Keratinocyte (primary cell): ENCODE data around the gene COPG2. TPM values are rescaled to one million over a fixed set of nuclear protein-coding genes. Genes with fewer than 3 reads are reported as not detected.

Experiments used
- DNase-seq: peaks from one replicate; pipeline ENCODE4 v3.0.0-alpha.2; 2011; ENCODE audit warnings: low read depth, missing footprints, low spot score
- FAIRE-seq: peaks from 2 replicates; lab custom pipeline; 2011; peaks lifted over from hg19 to GRCh38; lab: Jason Lieb, UNC
- H2AFZ ChIP-seq: 2 replicates; pipeline ENCODE4 v1.6.0; 2012; ENCODE audit warnings: low read length, control low read depth, inconsistent platforms; ENCODE audit not compliant: control insufficient read depth
- H3K27ac ChIP-seq: 2 replicates; pipeline ENCODE4 v1.5.1; 2011; ENCODE audit warnings: low read length; ENCODE audit not compliant: control insufficient read depth, insufficient read depth
- H3K27me3 ChIP-seq: 3 replicates; pipeline ENCODE4 v1.6.0; 2011; ENCODE audit warnings: low read length; ENCODE audit not compliant: control insufficient read depth, insufficient read depth; ENCODE audit errors: extremely low read depth
- H3K36me3 ChIP-seq, 2 experiments: 2 replicates in 1 of 2; 3 replicates in 1 of 2; pipeline ENCODE4 v1.5.1; 2011; ENCODE audit warnings: low read length in 2 of 2, mild to moderate bottlenecking in 1 of 2; ENCODE audit not compliant: control insufficient read depth in 2 of 2, insufficient read depth in 2 of 2; ENCODE audit errors: extremely low read depth in 1 of 2
- H3K4me1 ChIP-seq: 3 replicates; pipeline ENCODE4 v1.5.1; 2011; ENCODE audit warnings: low read length; ENCODE audit not compliant: control insufficient read depth, insufficient read depth; ENCODE audit errors: extremely low read depth
- H3K4me2 ChIP-seq: 3 replicates; pipeline ENCODE4 v1.6.0; 2011; ENCODE audit warnings: low read depth, low read length; ENCODE audit not compliant: control insufficient read depth, insufficient read depth; ENCODE audit errors: extremely low read depth
- H3K4me3 ChIP-seq, 3 experiments: fragments of 200-600 bp in 1 of 3; sonication (generic) in 1 of 3; 2 replicates in 2 of 3; 3 replicates in 1 of 3; pipeline ENCODE4 v1.5.1; 2011 to 2016; ENCODE audit warnings: low read length in 3 of 3, mild to moderate bottlenecking in 3 of 3, control low read depth in 2 of 3, inconsistent platforms in 1 of 3, low read depth in 1 of 3, mixed read lengths in 1 of 3, mixed run types in 1 of 3, moderate library complexity in 1 of 3; ENCODE audit not compliant: control insufficient read depth in 2 of 3, insufficient read depth in 2 of 3; ENCODE audit errors: extremely low read depth in 1 of 3
- H3K79me2 ChIP-seq: 2 replicates; pipeline ENCODE4 v1.6.0; 2012; ENCODE audit warnings: low read length; ENCODE audit not compliant: control insufficient read depth, insufficient read depth
- H3K9ac ChIP-seq: 3 replicates; pipeline ENCODE4 v1.6.0; 2011; ENCODE audit warnings: low read length; ENCODE audit not compliant: control insufficient read depth, insufficient read depth; ENCODE audit errors: extremely low read depth
- H3K9me1 ChIP-seq: 3 replicates; pipeline ENCODE4 v1.6.0; 2011; ENCODE audit warnings: low read length; ENCODE audit not compliant: control insufficient read depth, insufficient read depth; ENCODE audit errors: extremely low read depth
- H3K9me3 ChIP-seq: 2 replicates; pipeline ENCODE4 v1.5.1; 2012; ENCODE audit warnings: low read depth, low read length; ENCODE audit not compliant: control insufficient read depth
- H4K20me1 ChIP-seq: 3 replicates; pipeline ENCODE4 v1.6.0; 2011; ENCODE audit warnings: low read length; ENCODE audit not compliant: control insufficient read depth, insufficient read depth; ENCODE audit errors: extremely low read depth
- EZH2 ChIP-seq: IDR thresholded peaks from one replicate; pipeline ENCODE4 v1.6.1; 2012; ENCODE audit warnings: inconsistent platforms, mild to moderate bottlenecking, low read length, moderate library complexity
- dilution Hi-C: fragments of 300-500 bp; cut with MboI; formaldehyde crosslinking; loops from one replicate; pipeline ENCODE4 v1.7.0; 2020; ENCODE audit warnings: low sequenced_read_pairs; ENCODE audit not compliant: extremely low pct_ligation_motif_present
- polyA plus RNA-seq, 5 experiments: library from polyadenylated mRNA; depleted of rRNA in 3 of 5; stranded (reverse) in 3 of 5; stranded (forward) in 1 of 5; unstranded in 1 of 5; fragments of >200 nt; gene quantifications; 1 replicate in 1 of 5; 2 replicates in 3 of 5; 3 replicates in 1 of 5; pipeline versions ENCODE4 v1.2.1 to v1.2.3, GENCODE V29; 2011 to 2012; ENCODE audit warnings: missing spikeins in 2 of 5, low read depth in 1 of 5, low replicate concordance in 1 of 5
- TF ChIP-seq, protein P1 (sequence below), 3 experiments: IDR thresholded peaks in 1 of 3; conservative IDR thresholded peaks in 1 of 3; optimal IDR thresholded peaks in 1 of 3; 2 replicates in 2 of 3; 3 replicates in 1 of 3; pipeline versions ENCODE3 to v1.5.1; 2011; ENCODE audit warnings: low read length in 3 of 3, mild to moderate bottlenecking in 3 of 3, moderate library complexity in 2 of 3, control low read depth in 1 of 3, inconsistent platforms in 1 of 3; ENCODE audit not compliant: insufficient read depth in 2 of 3; ENCODE audit errors: extremely low read depth in 1 of 3

Gene COPG2
- polyA plus RNA-seq, 1 donor (not counting 4 experiments of a cell fraction or from before 2014, with no cell fraction given): 38.8 TPM

DNA sequence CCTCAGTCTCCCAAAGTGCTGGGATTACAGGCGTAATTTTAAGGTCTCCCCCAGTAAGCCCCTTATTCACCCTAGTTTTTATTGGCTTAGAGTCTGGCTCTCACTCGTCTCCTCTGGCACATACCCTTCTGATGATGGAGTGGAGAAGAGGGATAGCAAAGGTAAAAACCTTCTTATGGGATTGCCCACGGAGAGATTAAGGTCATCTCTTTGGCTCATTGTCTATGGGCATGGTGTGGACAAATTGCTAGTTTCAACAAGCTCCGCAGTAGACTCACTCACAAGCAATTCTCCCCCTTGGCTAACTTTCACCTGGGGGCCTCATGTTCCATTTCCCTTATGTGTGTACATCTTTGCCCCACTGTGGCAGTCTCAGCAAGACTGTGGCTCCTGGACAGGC lies 40.2 kb upstream of the COPG2 start:
- no peak overlapping the region for H2AFZ ChIP-seq
- H3K4me3 ChIP-seq: no peak overlapping the region
- H3K79me2 ChIP-seq: no peaks in the 10 kb centered on the region
- no peak for TF ChIP-seq EZH2
- TF ChIP-seq, protein P1, sequence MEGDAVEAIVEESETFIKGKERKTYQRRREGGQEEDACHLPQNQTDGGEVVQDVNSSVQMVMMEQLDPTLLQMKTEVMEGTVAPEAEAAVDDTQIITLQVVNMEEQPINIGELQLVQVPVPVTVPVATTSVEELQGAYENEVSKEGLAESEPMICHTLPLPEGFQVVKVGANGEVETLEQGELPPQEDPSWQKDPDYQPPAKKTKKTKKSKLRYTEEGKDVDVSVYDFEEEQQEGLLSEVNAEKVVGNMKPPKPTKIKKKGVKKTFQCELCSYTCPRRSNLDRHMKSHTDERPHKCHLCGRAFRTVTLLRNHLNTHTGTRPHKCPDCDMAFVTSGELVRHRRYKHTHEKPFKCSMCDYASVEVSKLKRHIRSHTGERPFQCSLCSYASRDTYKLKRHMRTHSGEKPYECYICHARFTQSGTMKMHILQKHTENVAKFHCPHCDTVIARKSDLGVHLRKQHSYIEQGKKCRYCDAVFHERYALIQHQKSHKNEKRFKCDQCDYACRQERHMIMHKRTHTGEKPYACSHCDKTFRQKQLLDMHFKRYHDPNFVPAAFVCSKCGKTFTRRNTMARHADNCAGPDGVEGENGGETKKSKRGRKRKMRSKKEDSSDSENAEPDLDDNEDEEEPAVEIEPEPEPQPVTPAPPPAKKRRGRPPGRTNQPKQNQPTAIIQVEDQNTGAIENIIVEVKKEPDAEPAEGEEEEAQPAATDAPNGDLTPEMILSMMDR (optimal IDR thresholded peaks at IDR 0.05 in 1 of 3, IDR thresholded peaks at IDR 0.05 in 1 of 3, conservative IDR thresholded peaks at IDR 0.05 in 1 of 3; ENCODE audit: extremely low read depth in 1 of 3, insufficient read depth in 2 of 3, low read length in 3 of 3): no peak
- no peaks in the 10 kb centered on the region for H4K20me1 ChIP-seq
- H3K9me3 ChIP-seq: no peaks in the 10 kb centered on the region
- no peaks in the 10 kb centered on the region for H3K9me1 ChIP-seq
- H3K4me1 ChIP-seq: no peaks in the 10 kb centered on the region
- no peaks in the 10 kb centered on the region for H3K36me3 ChIP-seq
- FAIRE-seq: no peak
- H3K27me3 ChIP-seq: no peaks in the 10 kb centered on the region
- no peak overlapping the region for H3K27ac ChIP-seq
- H3K9ac ChIP-seq: no peak overlapping the region
- dilution Hi-C loops: no loop called here
- no peak for DNase-seq
- no peak overlapping the region for H3K4me2 ChIP-seq

DNA sequence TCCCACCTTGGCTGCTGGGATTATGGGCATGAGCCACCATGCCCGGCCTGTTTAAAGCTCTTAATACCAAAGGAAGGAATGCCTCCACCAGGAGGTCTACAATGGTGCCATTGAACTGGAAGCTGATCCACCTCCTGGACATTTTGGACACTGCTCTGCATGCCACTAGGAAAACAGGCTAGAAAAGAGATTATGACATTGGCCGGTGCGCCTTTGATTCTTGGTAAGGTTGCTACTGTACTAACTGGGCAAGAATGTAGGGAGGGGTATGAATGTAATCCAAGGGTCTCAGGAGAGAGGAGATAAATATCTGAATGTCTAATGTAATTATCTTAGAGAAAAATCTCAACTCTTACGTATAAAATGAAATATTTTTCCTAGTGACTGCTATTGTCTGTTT lies 39.5 kb upstream of the COPG2 start:
- FAIRE-seq: no peak

More for the DNA sequence above, 39.5 kb upstream of the COPG2 start:
- Histone ChIP-seq H3K4me1 (no peaks in the 10 kb centered on the region), H3K9me1 (no peaks in the 10 kb centered on the region), H3K9ac (no peak overlapping the region), H3K27me3 (no peaks in the 10 kb centered on the region), H3K4me3 (no peak overlapping the region), H3K4me2 (no peak overlapping the region), H3K79me2 (no peaks in the 10 kb centered on the region), H3K27ac (no peak overlapping the region), H3K9me3 (no peaks in the 10 kb centered on the region), H2AFZ (no peak overlapping the region), H3K36me3 (no peaks in the 10 kb centered on the region), H4K20me1 (no peaks in the 10 kb centered on the region)
- TF ChIP-seq, protein P1 (optimal IDR thresholded peaks at IDR 0.05 in 1 of 3, IDR thresholded peaks at IDR 0.05 in 1 of 3, conservative IDR thresholded peaks at IDR 0.05 in 1 of 3; ENCODE audit: extremely low read depth in 1 of 3, insufficient read depth in 2 of 3, low read length in 3 of 3): no peak
- TF ChIP-seq EZH2: no peak
- dilution Hi-C loops: no loop called here
- no peak for DNase-seq
